Effector memory CD4-positive, alpha-beta T cell (primary cell): ENCODE data around the gene C19orf44.

ENCODE experiments used
- DNase-seq, 3 donors: peaks; one replicate each; pipeline ENCODE4 v3.0.0-alpha.2; 2020
- H3K27ac ChIP-seq: 2 replicates; pipeline ENCODE4 v1.7.0; 2013; ENCODE audit warnings: mild to moderate bottlenecking, low read length, moderate library complexity; ENCODE audit not compliant: insufficient read depth, poor library complexity, severe bottlenecking
- H3K27me3 ChIP-seq: replicated peaks from 2 replicates; pipeline ENCODE4 v1.7.0; 2013; ENCODE audit warnings: mild to moderate bottlenecking, low read length; ENCODE audit not compliant: insufficient read depth, control insufficient read depth, poor library complexity, severe bottlenecking
- H3K36me3 ChIP-seq: 2 replicates; pipeline ENCODE4 v1.7.0; 2013; ENCODE audit warnings: mild to moderate bottlenecking, low read length, moderate library complexity; ENCODE audit not compliant: control insufficient read depth, insufficient read depth
- H3K4me1 ChIP-seq: 2 replicates; pipeline ENCODE4 v1.7.0; 2013; ENCODE audit warnings: low read length, mild to moderate bottlenecking; ENCODE audit not compliant: control insufficient read depth, insufficient read depth, poor library complexity, severe bottlenecking
- H3K4me3 ChIP-seq: 2 replicates; pipeline ENCODE4 v1.7.0; 2013; ENCODE audit warnings: low read length, low read depth, mild to moderate bottlenecking; ENCODE audit not compliant: insufficient read depth, poor library complexity, severe bottlenecking
- H3K9me3 ChIP-seq: 2 replicates; pipeline ENCODE4 v1.7.0; 2013; ENCODE audit warnings: mild to moderate bottlenecking, low read length, moderate library complexity; ENCODE audit not compliant: control insufficient read depth

The C19orf44 gene

DNA sequence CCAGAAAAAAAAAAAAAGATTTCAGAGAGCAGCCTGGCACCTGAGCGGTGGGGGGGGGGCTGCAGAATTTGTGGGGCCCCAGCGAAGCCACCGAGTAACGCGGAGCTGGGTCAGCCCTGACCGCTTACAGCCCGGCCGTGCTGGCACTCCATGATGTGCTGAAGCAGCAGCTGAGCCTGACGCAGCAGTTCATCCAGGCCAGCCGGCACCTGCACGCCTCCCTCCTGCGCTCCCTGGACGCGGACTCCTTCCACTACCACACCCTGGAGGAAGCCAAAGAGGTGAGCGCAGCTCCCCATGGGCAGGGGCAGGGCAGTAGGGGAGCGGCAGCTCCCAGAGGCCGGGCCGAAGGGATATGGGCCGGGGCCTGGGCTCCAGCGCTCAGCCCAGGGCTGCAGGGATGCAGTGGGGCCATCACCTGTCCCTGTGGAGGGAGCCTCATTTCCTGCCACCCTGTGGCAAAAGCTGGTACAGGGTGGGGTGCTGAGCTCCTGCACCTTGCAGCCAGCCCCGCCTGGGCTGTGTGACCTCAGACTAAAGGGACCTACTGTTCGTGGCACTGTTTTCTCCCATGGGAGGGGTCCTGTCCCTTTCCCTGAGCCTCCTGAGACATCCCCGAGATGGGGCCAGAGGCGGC lies 18.3 kb downstream of the C19orf44 start:
- H3K4me1 ChIP-seq = no peaks in the 10 kb centered on the region
- no peaks in the 10 kb centered on the region for H3K27me3 ChIP-seq
- H3K9me3 ChIP-seq = no peaks in the 10 kb centered on the region
- H3K36me3 ChIP-seq = peaks cover 22% of the 10 kb centered on the region
- no peak for DNase-seq
- H3K4me3 ChIP-seq = no peak overlapping the region
- no peak overlapping the region for H3K27ac ChIP-seq

- Histone ChIP-seq H3K27ac (no peak overlapping the region), H3K36me3 (peaks cover 41% of the 10 kb centered on the region), H3K9me3 (no peaks in the 10 kb centered on the region), H3K4me3 (no peak overlapping the region), H3K4me1 (no peaks in the 10 kb centered on the region), H3K27me3 (no peaks in the 10 kb centered on the region)
- DNase-seq = no peak
Measured at GRCh38 chr19:16516381-16516780, 20.2 kb downstream of the C19orf44 start.

- Histone ChIP-seq H3K27ac (no peak overlapping the region), H3K36me3 (peaks cover 48% of the 10 kb centered on the region), H3K4me3 (no peak overlapping the region), H3K9me3 (no peaks in the 10 kb centered on the region), H3K27me3 (no peaks in the 10 kb centered on the region), H3K4me1 (no peaks in the 10 kb centered on the region)
- no peak for DNase-seq
Measured at GRCh38 chr19:16516923-16517610, 20.9 kb downstream of the C19orf44 start.

DNA sequence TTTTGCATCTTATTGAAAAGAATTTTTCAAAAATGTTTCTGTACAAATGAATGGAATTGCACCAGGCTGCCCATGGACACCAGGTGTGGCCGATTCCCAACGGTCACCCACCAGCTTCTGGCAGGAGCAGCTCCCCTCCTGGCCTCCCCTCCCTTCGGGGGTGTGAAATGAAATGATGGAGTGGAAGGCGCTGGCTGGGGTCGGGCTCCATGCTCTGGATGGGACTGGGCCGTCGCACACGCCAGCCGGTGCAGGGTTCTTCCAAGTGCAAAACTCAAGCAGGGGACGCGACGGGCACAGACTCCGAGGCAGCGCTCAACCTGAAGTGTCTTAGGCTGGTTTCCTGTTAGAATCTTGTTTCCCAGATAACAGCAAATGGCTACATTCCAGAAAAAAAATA lies 21.9 kb downstream of the C19orf44 start:
- Histone ChIP-seq H3K27ac (no peak overlapping the region), H3K4me3 (no peak overlapping the region), H3K27me3 (no peaks in the 10 kb centered on the region), H3K36me3 (peaks cover 56% of the 10 kb centered on the region), H3K4me1 (no peaks in the 10 kb centered on the region), H3K9me3 (no peaks in the 10 kb centered on the region)
- no peak for DNase-seq

- Histone ChIP-seq H3K9me3 (no peaks in the 10 kb centered on the region), H3K4me3 (no peak overlapping the region), H3K27me3 (no peaks in the 10 kb centered on the region), H3K36me3 (peaks cover 62% of the 10 kb centered on the region), H3K27ac (no peak overlapping the region), H3K4me1 (no peaks in the 10 kb centered on the region)
- DNase-seq = no peak
Measured at GRCh38 chr19:16518483-16519229, 22.5 kb downstream of the C19orf44 start.

- no peak overlapping the region for H3K27ac ChIP-seq
- no peaks in the 10 kb centered on the region for H3K27me3 ChIP-seq
- no peaks in the 10 kb centered on the region for H3K4me1 ChIP-seq
- peaks cover 68% of the 10 kb centered on the region for H3K36me3 ChIP-seq
- no peak overlapping the region for H3K4me3 ChIP-seq
- no peak for DNase-seq
- no peaks in the 10 kb centered on the region for H3K9me3 ChIP-seq
Measured at GRCh38 chr19:16519230-16519687, 23.1 kb downstream of the C19orf44 start.

- H3K9me3 ChIP-seq = no peaks in the 10 kb centered on the region
- H3K36me3 ChIP-seq = peaks cover 79% of the 10 kb centered on the region
- H3K4me3 ChIP-seq = no peak overlapping the region
Measured at GRCh38 chr19:16520074-16520973, 24.1 kb downstream of the C19orf44 start.

DNA sequence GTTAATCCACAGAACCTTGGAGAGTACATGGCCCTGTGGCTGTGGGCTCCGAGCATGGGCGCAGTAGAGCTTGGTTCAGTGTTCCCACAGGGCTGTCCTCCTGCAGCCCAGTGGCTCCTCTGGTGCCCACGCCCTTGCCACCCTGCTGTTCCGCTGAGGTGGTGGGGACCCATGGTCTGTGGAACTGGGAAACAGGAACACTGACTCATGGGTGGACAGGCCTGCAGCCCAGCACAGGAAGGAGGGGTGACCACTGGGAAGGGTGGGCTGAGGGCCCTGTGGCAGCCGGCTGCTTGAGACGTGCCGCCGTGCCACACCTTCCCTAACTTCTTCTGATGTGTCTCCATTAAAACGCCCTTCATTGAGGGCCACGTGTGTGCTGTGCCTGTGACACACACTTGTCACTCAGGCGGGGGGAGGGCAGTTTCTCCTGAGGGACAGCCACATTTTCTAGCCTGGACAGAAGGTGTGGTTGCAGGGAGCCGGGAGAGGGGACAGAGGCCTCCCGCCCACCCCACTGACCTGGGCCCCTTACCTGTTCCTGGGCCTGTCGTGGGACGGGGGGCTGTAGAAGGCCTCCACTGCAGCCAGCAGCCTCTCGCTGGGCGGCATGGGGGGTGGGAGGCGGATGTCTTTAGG lies 24.9 kb downstream of the C19orf44 start:
- Histone ChIP-seq H3K9me3 (no peaks in the 10 kb centered on the region), H3K27me3 (no peaks in the 10 kb centered on the region), H3K36me3 (peaks cover 87% of the 10 kb centered on the region), H3K4me1 (no peaks in the 10 kb centered on the region), H3K27ac (no peak overlapping the region), H3K4me3 (no peak overlapping the region)
- DNase-seq = no peak

More at GRCh38 chr19:16520074-16520973, 24.1 kb downstream of the C19orf44 start:
- Histone ChIP-seq H3K4me1 (no peaks in the 10 kb centered on the region), H3K27ac (no peak overlapping the region), H3K27me3 (no peaks in the 10 kb centered on the region)
- DNase-seq = no peak

DNA sequence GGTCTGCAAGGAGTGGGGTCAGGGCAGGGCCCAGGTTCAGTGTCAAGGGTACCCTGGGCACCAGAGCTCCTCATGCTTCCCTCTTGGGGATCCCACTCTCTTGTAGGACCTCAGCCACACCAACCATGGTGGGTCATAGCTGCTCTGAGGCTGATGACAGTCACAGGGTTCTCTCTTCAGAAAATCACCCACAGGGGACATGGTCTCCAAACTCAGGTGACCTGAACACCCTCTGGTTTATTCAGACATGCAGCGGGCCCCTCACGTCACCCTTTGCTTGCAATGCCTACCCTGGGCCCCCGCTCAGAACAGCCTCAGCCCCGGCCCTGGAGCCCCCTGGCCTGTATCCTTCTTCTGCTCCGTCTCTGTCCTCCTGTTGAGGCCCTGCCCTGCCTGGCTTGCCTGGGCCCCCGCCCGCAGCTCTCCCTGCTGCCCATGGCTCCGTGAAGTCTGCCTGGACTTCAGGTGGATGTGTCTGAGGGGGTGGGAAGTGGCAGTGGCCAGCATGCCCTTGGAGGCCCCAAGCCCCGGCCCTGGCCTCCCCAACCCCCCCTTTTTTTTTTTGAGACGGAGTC lies 25.6 kb downstream of the C19orf44 start:
- no peaks in the 10 kb centered on the region for H3K27me3 ChIP-seq
- H3K4me3 ChIP-seq = no peak overlapping the region
- DNase-seq = no peak
- H3K27ac ChIP-seq = no peak overlapping the region
- no peaks in the 10 kb centered on the region for H3K9me3 ChIP-seq
- H3K36me3 ChIP-seq = peaks cover 94% of the 10 kb centered on the region
- H3K4me1 ChIP-seq = no peaks in the 10 kb centered on the region
